GM21786 (cell line): ENCODE measurements around the gene KATNA1.
A peak's percentile ranks its signal among the peaks of the same experiment; 100 is the strongest.

Source experiments
- ATAC-seq: cut with Tn5 transposase; IDR thresholded peaks from one replicate; pipeline ENCODE4 v1.9.1; 2021; ENCODE audit not compliant: unreplicated experiment

Gene KATNA1

DNA sequence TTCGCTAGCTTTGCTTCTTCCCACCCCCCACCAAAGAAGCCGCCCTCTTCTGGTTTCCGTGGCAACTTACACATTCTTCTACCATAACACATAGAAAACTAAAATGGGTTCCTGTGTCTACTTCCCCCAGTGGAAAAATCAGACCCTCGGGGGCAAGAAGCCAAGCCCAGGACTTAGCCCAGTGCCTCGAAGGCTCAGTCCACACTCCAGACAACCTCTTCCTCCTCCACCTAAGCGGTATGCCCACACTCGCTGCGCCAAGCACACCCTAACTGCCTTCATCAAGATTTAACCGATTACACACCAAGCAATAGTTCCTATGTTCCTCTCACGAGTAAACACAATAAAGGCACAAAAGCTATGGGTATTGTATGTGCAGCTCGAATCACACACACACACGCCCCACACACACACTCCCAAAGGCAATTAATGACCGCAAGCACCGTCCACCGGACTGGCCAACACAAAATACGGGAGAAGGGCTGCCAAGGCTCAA is 103.2 kb downstream of the KATNA1 start:
- peak; percentile 7 for ATAC-seq
